T-helper 2 cell treated with Interferon-gamma antibody and Interleukin-4, amounts not matched to agents 5 μg/mL and 100 μg/mL, for 36 hours (primary cell): ENCODE results near the gene SPATS2L.

ENCODE experiments used
- DNase-seq: peaks from one replicate; pipeline ENCODE4 v3.0.0; 2021; ENCODE audit warnings: low spot score
- H3K27ac Mint-ChIP-seq: one replicate; pipeline ENCODE4 v1.8.0; 2021; ENCODE audit warnings: mild to moderate bottlenecking, mixed read lengths
- H3K27me3 Mint-ChIP-seq: one replicate; pipeline ENCODE4 v1.8.0; 2021; ENCODE audit warnings: low read depth, mixed read lengths
- H3K36me3 Mint-ChIP-seq: one replicate; pipeline ENCODE4 v1.8.0; 2021; ENCODE audit warnings: low read depth, mixed read lengths
- H3K4me1 Mint-ChIP-seq: one replicate; pipeline ENCODE4 v1.8.0; 2021; ENCODE audit warnings: low read depth, mixed read lengths
- H3K4me3 Mint-ChIP-seq: one replicate; pipeline ENCODE4 v1.8.0; 2022; ENCODE audit warnings: mild to moderate bottlenecking, moderate library complexity, mixed read lengths
- H3K9me3 Mint-ChIP-seq: one replicate; pipeline ENCODE4 v1.8.0; 2021; ENCODE audit warnings: mixed read lengths

Gene SPATS2L

GRCh38 chr2:200454927-200455801 lies 148.7 kb downstream of the SPATS2L start:
- no peaks in the 10 kb centered on the region for H3K9me3 Mint-ChIP-seq

GRCh38 chr2:200455958-200456421 lies 149.5 kb downstream of the SPATS2L start:
- Mint-ChIP-seq H3K9me3 (no peaks in the 10 kb centered on the region), H3K27ac (peak overlapping the region; percentile 50), H3K4me1 (peaks cover 17% of the 10 kb centered on the region), H3K36me3 (peaks cover 7% of the 10 kb centered on the region), H3K4me3 (peak overlapping the region; percentile 9), H3K27me3 (no peaks in the 10 kb centered on the region)
- DNase-seq = peak; percentile 49

More at GRCh38 chr2:200454927-200455801, 148.7 kb downstream of the SPATS2L start:
- no peaks in the 10 kb centered on the region for H3K27me3 Mint-ChIP-seq
- H3K36me3 Mint-ChIP-seq = peaks cover 12% of the 10 kb centered on the region
- H3K27ac Mint-ChIP-seq = no peak overlapping the region
- peaks cover 17% of the 10 kb centered on the region for H3K4me1 Mint-ChIP-seq
- no peak for DNase-seq
- H3K4me3 Mint-ChIP-seq = no peak overlapping the region

GRCh38 chr2:200456567-200456966 lies 150.1 kb downstream of the SPATS2L start:
- Mint-ChIP-seq H3K27ac (no peak overlapping the region), H3K27me3 (no peaks in the 10 kb centered on the region), H3K4me1 (peaks cover 17% of the 10 kb centered on the region), H3K9me3 (no peaks in the 10 kb centered on the region), H3K4me3 (no peak overlapping the region), H3K36me3 (peaks cover 9% of the 10 kb centered on the region)
- DNase-seq = no peak

GRCh38 chr2:200459101-200459500 lies 152.6 kb downstream of the SPATS2L start:
- H3K27ac Mint-ChIP-seq = no peak overlapping the region
- peaks cover 19% of the 10 kb centered on the region for H3K4me1 Mint-ChIP-seq

GRCh38 chr2:200461846-200462710 lies 155.6 kb downstream of the SPATS2L start:
- Mint-ChIP-seq H3K27ac (no peak overlapping the region), H3K27me3 (no peaks in the 10 kb centered on the region), H3K4me1 (peaks cover 15% of the 10 kb centered on the region), H3K36me3 (peaks cover 30% of the 10 kb centered on the region), H3K4me3 (no peak overlapping the region), H3K9me3 (no peaks in the 10 kb centered on the region)
- DNase-seq = no peak

More at GRCh38 chr2:200459101-200459500, 152.6 kb downstream of the SPATS2L start:
- Mint-ChIP-seq H3K9me3 (no peaks in the 10 kb centered on the region), H3K27me3 (no peaks in the 10 kb centered on the region), H3K36me3 (peaks cover 26% of the 10 kb centered on the region), H3K4me3 (no peak overlapping the region)
- no peak for DNase-seq

GRCh38 chr2:200463452-200463851 lies 157.0 kb downstream of the SPATS2L start:
- H3K4me1 Mint-ChIP-seq = peaks cover 29% of the 10 kb centered on the region
- H3K9me3 Mint-ChIP-seq = no peaks in the 10 kb centered on the region
- peaks cover 32% of the 10 kb centered on the region for H3K36me3 Mint-ChIP-seq
- no peak for DNase-seq
- no peaks in the 10 kb centered on the region for H3K27me3 Mint-ChIP-seq
- no peak overlapping the region for H3K27ac Mint-ChIP-seq
- H3K4me3 Mint-ChIP-seq = no peak overlapping the region

- Mint-ChIP-seq H3K36me3 (peaks cover 38% of the 10 kb centered on the region), H3K27ac (peak overlapping the region; percentile 92), H3K9me3 (no peaks in the 10 kb centered on the region), H3K4me1 (peaks cover 40% of the 10 kb centered on the region), H3K27me3 (no peaks in the 10 kb centered on the region), H3K4me3 (peak overlapping the region; percentile 78)
- peak; percentile 50 for DNase-seq
Measured at GRCh38 chr2:200466425-200467418, 160.2 kb downstream of the SPATS2L start.

- Mint-ChIP-seq H3K4me1 (peaks cover 39% of the 10 kb centered on the region), H3K27me3 (no peaks in the 10 kb centered on the region), H3K4me3 (peak overlapping the region; percentile 78), H3K9me3 (no peaks in the 10 kb centered on the region), H3K36me3 (peaks cover 34% of the 10 kb centered on the region), H3K27ac (peak overlapping the region; percentile 79)
- DNase-seq = no peak
Measured at GRCh38 chr2:200467806-200468681, 161.6 kb downstream of the SPATS2L start.

GRCh38 chr2:200469708-200470211 lies 163.3 kb downstream of the SPATS2L start:
- Mint-ChIP-seq H3K4me3 (no peak overlapping the region), H3K9me3 (no peaks in the 10 kb centered on the region), H3K4me1 (peaks cover 36% of the 10 kb centered on the region), H3K36me3 (peaks cover 32% of the 10 kb centered on the region), H3K27ac (no peak overlapping the region), H3K27me3 (no peaks in the 10 kb centered on the region)
- DNase-seq = no peak

- H3K36me3 Mint-ChIP-seq = peaks cover 29% of the 10 kb centered on the region
- H3K9me3 Mint-ChIP-seq = no peaks in the 10 kb centered on the region
- H3K4me1 Mint-ChIP-seq = peaks cover 36% of the 10 kb centered on the region
- no peak for DNase-seq
- no peaks in the 10 kb centered on the region for H3K27me3 Mint-ChIP-seq
- no peak overlapping the region for H3K4me3 Mint-ChIP-seq
- H3K27ac Mint-ChIP-seq = no peak overlapping the region
Measured at GRCh38 chr2:200470230-200470629, 163.7 kb downstream of the SPATS2L start.

- Mint-ChIP-seq H3K9me3 (no peaks in the 10 kb centered on the region), H3K36me3 (peaks cover 29% of the 10 kb centered on the region), H3K4me1 (peaks cover 32% of the 10 kb centered on the region), H3K27ac (peak overlapping the region; percentile 63), H3K4me3 (no peak overlapping the region), H3K27me3 (no peaks in the 10 kb centered on the region)
- peak; percentile 29 for DNase-seq
Measured at GRCh38 chr2:200471324-200471848, 164.9 kb downstream of the SPATS2L start.
